K562 (cell line): Measurements from ENCODE around the gene TOP3A.

Experiments
- ATF1 ChIP-seq, 2 experiments: fragments of 450-650 bp in 1 of 2; IDR thresholded peaks; 2 replicates each; pipeline ENCODE4 v1.6.1; 2016; ENCODE audit warnings: missing compliant biosample characterization in 1 of 2, missing genetic modification characterization in 1 of 2
- CTCF ChIP-seq, 3 experiments: IDR thresholded peaks in 2 of 3; conservative IDR thresholded peaks in 1 of 3; 2 replicates each; pipeline ENCODE4 v1.5.1; 2011 to 2012; ENCODE audit warnings: low read length in 3 of 3, mild to moderate bottlenecking in 3 of 3, control low read depth in 2 of 3, improper control_type of control experiment in 1 of 3, inconsistent platforms in 1 of 3, low read depth in 1 of 3, mixed read lengths in 1 of 3, moderate library complexity in 1 of 3; ENCODE audit not compliant: insufficient read depth in 2 of 3
- EHMT2 ChIP-seq: fragments of 450-650 bp; IDR thresholded peaks from 2 replicates; pipeline ENCODE4 v1.6.1; 2018; ENCODE audit warnings: antibody characterized with exemption
- HEY1 ChIP-seq: fragments of 250-450 bp; sonication (Bioruptor Pico); IDR thresholded peaks from 2 replicates; pipeline ENCODE4 v1.5.0; 2020; ENCODE audit warnings: mild to moderate bottlenecking, moderate library complexity, borderline replicate concordance
- KLF16 ChIP-seq: IDR thresholded peaks from 2 replicates; pipeline ENCODE4 v1.6.1; 2016; ENCODE audit warnings: antibody characterized with exemption
- POLR2A ChIP-seq: fragments of 450-650 bp; conservative IDR thresholded peaks from 2 replicates; pipeline ENCODE4 v1.6.1; 2016
- ZBTB49 ChIP-seq: sonication (generic); formaldehyde crosslinking; IDR thresholded peaks from 2 replicates; pipeline ENCODE4 v1.8.0; 2022; ENCODE audit warnings: missing genetic modification reagents, mild to moderate bottlenecking, borderline replicate concordance

GRCh38 chr17:18353541-18353940 is 38.7 kb upstream of the TOP3A start:
- TF ChIP-seq HEY1 (CRISPR knock-in tag) (no peak), CTCF (IDR thresholded peaks at IDR 0.05 in 2 of 3, conservative IDR thresholded peaks at IDR 0.05 in 1 of 3; ENCODE audit: insufficient read depth in 2 of 3, low read depth in 1 of 3, low read length in 3 of 3) (no peak), EHMT2 (no peak), POLR2A (no peak), KLF16 (no peak), ATF1 (CRISPR knock-in tag; IDR thresholded peaks at IDR 0.05) (no peak), ATF1 (tag; IDR thresholded peaks at IDR 0.05) (no peak), ZBTB49 (CRISPR knock-in tag) (no peak)
